Endometrium (tissue), 2 donors: Measurements from ENCODE around the gene CNNM4.

Source experiments
- FAIRE-seq: peaks from 2 replicates; lab custom pipeline; 2012; peaks lifted over from hg19 to GRCh38; lab: Jason Lieb, UNC
- donor health status: control.
- donor health status: control.

The CNNM4 gene

GRCh38 chr2:96815326-96816126 is 54.8 kb downstream of the CNNM4 start:
- no peak for FAIRE-seq

GRCh38 chr2:96816127-96816835 is 55.6 kb downstream of the CNNM4 start, which contains the start of gene CNNM3:
TSS of gene CNNM3 (plus strand) at chr2:96816268. CDS start at chr2:96816278, 10 bp downstream.
- no peak for FAIRE-seq

DNA sequence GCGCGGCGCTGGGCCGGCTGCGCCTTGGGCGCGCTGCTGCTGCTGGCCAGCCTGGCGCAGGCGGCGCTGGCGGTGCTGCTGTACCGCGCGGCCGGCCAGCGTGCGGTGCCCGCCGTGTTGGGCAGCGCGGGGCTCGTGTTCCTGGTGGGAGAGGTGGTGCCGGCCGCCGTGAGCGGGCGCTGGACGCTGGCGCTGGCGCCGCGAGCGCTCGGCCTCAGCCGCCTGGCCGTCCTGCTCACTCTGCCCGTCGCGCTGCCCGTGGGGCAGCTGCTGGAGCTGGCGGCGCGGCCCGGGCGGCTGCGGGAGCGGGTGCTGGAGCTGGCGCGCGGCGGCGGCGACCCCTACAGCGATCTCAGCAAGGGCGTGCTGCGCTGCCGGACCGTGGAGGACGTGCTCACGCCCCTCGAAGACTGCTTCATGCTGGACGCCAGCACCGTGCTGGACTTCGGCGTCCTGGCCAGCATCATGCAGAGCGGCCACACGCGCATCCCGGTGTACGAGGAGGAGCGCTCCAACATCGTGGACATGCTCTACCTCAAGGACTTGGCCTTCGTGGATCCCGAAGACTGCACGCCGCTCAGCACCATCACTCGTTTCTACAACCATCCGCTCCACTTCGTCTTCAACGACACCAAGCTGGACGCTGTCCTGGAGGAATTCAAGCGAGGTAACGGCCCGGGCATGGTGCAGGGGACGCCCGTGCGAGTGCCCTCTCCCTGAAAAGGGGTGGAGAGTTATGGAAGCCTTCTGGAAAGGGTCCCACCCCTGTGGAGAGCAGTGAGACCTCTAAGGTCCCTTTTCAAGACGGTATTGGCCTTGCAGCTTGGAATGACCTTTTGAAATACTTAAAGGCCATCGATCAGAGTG is 56.4 kb downstream of the CNNM4 start:
- FAIRE-seq: no peak

- no peak for FAIRE-seq
These were observed 57.2 kb downstream of the CNNM4 start for GRCh38 chr2:96817882-96818281.

- FAIRE-seq: no peak
These were observed 58.6 kb downstream of the CNNM4 start for GRCh38 chr2:96819128-96819875.

GRCh38 chr2:96819876-96820511 is 59.3 kb downstream of the CNNM4 start:
- FAIRE-seq: no peak

GRCh38 chr2:96821113-96821675 is 60.5 kb downstream of the CNNM4 start:
- FAIRE-seq: no peak

DNA sequence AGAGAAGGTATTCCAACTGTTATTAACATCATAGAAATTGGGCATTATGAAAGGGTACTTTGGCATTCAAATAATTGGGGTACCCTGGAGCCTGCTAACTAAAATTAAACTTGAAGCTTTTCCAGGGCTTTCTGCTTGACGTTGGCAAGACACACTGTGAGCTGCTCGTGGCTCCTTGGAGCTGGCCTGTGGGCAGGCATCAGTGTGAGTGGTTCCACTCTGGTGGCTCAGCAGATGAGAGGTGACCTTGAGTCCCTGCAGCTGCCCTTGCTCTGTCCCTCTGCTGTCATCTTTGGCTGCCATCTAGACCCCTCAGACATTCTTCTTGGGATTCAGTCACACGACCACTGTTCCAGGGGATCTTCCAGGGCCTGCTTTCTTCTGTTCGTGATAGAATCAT is 62.1 kb downstream of the CNNM4 start:
- no peak for FAIRE-seq

GRCh38 chr2:96823198-96823597 is 62.5 kb downstream of the CNNM4 start:
- no peak for FAIRE-seq

DNA sequence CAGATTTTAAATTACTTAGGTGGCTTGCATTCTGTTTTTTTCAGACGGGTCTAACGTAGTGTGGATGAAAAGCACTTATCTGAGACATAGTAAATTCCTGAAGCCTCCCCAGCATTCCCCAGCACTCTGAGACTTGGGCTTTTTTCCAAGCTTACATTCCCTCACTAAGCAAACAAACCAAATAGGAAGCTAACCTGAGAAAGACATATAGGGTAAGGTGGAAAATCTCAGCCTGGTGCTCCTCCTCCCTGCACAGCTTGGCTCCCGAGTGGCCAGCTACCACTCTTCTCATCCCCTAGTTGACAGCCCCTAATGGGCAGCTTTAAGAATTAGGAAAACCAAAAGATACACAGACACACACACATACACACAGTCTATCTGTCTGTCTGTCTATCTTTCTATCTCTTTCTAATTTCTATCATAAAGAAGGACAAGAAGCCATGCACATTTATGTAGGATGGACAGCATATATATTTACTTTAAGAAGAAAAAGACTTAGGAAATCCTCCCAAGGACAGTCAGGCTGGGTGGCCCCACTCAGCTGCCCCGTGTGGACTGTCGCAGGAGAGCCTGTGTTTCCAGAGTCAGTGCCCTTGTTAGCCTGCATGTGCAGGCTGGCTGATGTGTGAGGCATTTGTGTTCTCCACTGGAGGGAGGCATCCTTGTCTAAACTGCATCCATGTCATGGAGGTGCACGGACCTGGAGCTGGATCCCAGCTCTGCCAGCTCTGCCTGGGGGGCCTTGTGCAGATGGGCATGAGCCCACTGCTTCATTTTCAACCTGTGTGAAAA is 63.6 kb downstream of the CNNM4 start:
- no peak for FAIRE-seq

DNA sequence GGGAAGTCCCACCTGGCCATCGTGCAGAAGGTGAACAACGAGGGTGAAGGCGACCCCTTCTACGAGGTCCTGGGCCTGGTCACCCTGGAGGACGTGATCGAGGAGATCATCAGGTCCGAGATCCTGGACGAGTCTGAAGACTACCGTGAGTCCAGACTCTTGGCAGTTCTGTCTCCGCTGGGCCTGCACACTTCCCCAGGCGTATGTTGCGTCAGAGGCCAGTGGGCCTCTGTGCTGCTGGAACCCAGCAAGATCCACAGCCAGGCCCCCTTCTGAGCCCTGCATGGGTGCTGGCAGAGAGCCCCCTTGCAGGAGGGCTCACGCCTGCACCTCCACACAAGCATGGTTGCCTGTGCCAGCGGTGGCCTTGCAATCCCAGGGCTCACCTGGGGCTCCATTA is 64.4 kb downstream of the CNNM4 start:
- FAIRE-seq: no peak

DNA sequence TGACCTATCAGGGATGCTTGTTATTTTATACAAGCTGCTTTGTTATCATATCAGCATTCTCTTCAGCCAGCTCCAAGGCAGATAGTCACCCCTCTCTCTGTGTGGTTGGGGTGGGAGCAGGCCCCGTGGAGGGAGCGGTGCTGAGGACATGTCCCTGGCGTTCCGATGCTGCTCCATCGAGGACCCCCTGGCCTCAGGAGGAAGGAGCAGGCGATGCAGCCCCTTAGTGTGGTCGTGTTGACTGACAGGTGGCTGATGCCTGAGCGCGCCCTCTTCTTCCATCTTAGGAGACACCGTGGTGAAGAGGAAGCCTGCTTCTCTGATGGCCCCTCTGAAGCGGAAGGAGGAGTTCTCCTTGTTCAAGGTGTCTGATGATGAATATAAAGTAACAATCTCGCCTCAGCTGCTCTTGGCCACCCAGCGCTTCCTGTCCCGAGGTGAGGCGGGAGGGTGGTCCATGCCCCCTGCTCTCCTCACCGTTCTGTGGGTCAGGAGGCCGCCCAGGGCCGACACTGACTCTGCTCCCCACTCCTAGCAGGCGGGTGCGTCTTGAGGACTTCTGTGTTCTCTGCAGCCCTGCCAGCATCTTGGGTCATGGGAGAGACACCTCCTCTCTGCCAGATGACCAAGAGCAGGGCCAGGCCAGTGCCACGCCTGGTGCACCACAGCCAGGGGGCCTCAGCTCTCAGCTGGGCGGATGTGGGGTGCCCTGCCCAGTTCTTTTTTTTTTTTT is 66.0 kb downstream of the CNNM4 start:
- FAIRE-seq: no peak

DNA sequence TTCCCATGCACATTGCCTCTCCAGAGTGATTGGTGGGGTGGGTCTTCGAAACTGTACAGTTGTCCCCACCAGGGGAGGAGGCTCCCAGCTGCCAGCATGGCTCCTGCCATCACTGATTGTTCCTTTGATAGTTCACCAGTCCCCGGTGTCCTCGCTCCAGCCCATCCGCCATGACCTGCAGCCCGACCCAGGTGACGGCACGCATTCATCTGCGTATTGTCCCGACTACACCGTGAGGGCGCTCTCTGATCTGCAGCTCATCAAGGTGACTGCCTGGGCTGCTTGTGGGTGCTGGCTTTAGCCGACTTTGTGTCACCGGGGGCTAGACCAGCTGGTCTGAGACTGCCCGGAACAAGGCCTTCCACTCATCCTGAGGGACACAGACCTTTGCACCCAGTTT is 67.7 kb downstream of the CNNM4 start:
- FAIRE-seq: no peak

- FAIRE-seq: no peak
These were observed 68.2 kb downstream of the CNNM4 start for GRCh38 chr2:96828874-96829273.

DNA sequence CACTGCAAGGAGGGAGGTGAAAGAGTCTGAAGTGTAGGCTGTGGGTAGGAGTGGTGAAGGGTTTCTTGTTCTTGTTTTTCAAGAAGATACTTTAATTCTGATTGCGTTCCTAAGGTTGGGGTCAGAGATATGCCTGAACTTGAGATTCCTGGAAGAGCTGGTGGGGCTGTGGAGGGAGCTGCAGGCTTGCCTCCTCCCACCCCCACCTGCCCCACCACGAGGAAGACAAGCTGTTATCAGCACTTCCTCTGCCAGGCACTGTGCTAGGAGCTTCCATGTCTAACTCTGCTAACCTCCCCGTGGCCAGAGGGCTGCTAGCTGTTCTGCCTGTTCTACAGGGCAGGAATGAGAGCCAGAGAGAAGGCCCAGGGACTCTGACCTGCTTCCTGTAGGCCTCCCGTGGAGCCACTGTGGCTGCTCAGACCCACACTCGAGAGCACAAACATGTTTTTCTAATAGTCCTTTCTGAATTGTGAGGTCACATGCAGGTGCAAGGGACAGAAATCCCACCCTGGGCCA is 69.4 kb downstream of the CNNM4 start:
- no peak for FAIRE-seq

DNA sequence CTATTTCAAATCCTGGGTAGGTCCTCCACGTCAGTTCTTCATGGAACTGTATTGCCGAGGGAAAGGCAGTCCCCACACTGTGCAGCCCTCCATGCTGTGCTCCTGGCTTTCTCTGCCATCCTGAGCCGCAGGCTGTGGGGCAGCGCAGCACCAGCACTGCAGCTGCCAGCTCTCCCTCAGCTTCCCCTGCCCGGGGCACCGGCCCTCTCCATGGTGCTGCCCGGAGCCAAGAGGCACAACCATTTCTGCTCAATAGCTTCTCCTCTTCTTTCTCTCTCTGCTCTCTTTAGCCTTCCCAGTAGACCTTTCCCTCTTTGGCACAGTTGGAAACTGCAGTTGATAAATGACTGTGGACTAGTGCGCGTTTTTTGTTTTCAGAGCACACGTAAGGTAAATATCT is 71.0 kb downstream of the CNNM4 start:
- no peak for FAIRE-seq

GRCh38 chr2:96832408-96832753 is 71.7 kb downstream of the CNNM4 start:
- FAIRE-seq: no peak

DNA sequence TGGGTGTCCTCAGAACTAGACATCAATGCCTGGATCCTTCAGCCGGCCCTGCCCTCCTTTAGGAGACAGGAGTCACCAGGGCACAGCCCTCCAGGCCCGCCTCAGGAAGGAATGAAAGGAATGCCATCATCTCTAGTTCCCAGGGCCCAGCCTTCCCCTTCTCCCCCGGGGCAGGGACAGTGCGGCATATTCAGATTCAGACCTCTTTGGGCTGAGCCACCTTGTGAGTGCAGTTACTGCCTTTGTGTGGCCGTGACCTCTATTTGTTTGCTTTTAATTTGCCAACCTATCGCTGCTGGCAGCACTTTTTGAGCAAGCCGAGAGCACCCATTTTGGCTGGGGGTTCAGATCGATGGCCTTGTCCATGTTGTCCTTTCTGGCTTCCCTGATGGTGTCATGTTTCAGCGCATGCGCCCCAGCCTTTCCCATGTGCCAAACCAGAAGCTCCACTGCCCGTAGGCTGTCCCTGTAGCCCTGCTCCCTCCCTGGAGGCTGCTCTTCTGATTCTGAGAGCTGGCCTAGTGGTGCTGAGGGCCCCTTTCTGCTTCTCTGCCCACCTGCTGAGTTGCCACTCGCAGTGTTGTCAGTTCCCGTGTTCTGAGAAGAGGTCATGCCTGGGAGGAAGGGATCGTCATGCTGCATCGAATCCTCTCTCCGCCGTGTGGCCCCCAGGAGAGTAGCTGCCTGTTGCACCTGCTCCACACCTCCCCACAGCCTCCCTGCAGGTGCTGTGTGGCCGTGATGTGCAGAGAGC is 72.2 kb downstream of the CNNM4 start:
- no peak for FAIRE-seq

DNA sequence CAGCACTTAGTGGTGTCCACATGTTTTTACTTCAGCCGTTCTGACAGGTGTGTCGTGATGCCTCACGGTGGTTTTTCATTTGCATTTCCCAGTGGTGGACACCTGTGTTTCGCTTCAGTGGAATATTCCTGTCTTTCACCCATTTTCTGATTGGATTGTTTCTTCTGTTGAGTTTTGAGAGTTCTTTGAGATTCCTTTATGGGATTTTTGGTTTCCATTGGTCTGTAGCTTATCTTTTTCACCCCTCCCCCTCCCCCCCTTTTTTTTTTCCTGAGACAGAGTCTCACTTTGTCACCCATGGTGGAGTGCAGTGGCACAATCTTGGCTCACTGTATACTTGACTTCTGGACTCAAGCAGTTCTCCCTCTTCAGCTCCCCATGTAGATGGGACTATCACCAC is 75.1 kb downstream of the CNNM4 start:
- FAIRE-seq: no peak
